NCI-H774 (cell line): ENCODE data around the gene PRSS12.

ENCODE experiments used
- DNase-seq: peaks from one replicate; lab custom pipeline; 2025; lab: John Stamatoyannopoulos, UW

The PRSS12 gene

GRCh38 chr4:118356111-118356510, 3.3 kb upstream of the PRSS12 start:
- no peak for DNase-seq

GRCh38 chr4:118354913-118355312, 2.1 kb upstream of the PRSS12 start:
- no peak for DNase-seq

DNA sequence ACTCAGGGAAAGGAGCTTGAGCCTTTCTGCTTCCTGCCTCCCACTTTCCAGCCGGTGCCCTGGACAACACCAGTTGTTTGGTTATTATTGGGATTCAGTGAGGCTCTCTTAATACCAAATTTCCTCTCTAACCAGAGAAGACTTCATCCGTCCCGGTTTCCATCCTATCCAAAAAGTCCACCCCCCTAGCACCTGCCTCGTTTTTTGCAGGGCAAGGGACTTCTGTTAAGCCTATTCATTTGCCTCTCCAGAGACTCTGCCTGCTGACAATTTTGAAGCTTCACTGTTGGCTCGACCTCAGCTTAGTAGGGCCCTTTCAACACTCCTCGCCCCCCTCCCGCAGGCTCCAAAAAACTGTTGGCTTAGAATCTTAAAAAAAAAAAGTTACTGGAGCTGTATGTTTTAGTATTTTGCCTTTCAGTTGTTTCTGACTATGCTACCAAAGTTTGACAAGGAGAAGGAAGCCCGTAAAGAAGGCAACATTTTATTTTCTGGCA, 779 bp upstream of the PRSS12 start:
- no peak for DNase-seq

GRCh38 chr4:118351851-118352827, 664 bp downstream of the PRSS12 start:
- peak; percentile 17 for DNase-seq

DNA sequence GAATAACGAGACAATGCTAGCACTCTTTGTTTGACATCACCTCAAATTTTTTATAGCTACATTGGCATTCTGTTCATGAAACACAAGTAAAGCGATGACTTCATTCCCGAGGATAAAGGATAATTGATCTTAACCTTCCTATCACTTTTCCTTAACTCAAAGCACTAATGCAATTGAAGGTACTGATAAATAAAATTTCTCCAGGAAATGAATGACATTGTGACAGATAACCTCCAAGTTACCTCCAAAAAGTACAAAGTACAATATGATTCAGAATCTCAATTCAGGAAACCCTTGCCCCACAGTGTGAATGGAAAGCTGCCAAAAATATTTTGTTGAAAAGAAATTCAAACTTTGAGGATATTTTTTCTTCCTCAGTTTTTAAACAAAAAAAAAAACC, 1.8 kb downstream of the PRSS12 start:
- no peak for DNase-seq

GRCh38 chr4:118348886-118349285, 3.9 kb downstream of the PRSS12 start:
- DNase-seq, result no peak

GRCh38 chr4:118346495-118346894, 6.3 kb downstream of the PRSS12 start:
- DNase-seq, result no peak

GRCh38 chr4:118345813-118346212, 7.0 kb downstream of the PRSS12 start:
- DNase-seq, result no peak

DNA sequence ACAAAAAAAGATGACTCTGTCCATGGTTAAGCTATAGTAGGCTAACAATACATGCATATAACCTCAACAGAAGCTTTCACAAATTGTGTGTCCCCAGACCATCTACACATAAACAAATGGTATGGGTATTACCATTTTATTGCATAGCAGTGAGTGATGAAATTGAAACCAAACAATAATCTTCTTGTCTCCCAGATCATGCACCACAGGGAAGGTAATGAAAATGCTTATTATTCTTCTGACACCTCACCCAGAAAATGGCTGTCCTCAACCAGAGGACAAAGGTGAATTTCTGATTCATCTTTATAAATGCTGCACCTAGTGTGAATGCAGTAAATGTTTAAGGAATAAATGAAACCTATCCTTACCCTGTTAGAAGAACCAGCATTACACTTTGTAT, 8.0 kb downstream of the PRSS12 start:
- DNase-seq, result no peak

- DNase-seq, result no peak
These were observed 9.3 kb downstream of the PRSS12 start for GRCh38 chr4:118343501-118343900.

GRCh38 chr4:118340109-118340508, 12.7 kb downstream of the PRSS12 start:
- DNase-seq, result no peak

DNA sequence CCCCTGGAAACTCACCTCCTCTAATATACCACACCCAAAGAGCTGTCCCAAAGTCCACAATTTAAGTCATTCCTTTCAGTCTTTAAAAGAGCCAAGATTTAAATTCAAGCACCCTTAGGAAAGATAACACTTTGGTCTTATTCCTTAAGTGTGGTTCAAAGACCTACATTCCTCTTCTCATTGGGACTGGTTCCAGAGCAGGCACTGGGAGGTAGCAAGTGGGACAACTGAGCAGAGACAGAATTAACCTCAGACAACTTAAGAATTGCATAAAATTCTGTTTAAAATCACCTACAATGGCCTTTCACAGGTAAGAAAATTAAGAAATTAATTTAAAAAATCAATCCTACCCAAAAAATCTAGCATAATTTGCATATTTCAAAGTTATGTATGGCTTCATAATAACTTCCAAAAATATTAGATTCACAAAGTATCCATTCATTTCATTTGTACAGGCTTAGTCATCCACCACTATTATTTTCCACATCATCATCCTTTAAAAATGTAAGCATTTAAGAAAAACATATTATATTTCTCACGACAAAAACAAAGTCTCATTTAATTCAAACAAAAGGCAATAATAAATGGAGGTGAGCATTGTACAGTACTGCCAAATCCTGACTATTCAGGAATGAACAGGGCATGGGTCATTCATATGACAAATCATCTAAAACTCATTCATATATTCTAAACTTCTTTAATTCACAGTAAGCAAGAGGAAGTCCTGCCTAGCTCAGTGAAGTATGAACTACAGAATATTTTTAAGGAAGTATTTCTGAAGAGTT, 13.6 kb downstream of the PRSS12 start:
- DNase-seq, result no peak

GRCh38 chr4:118338518-118338917, 14.3 kb downstream of the PRSS12 start:
- DNase-seq, result no peak

GRCh38 chr4:118337954-118338353, 14.8 kb downstream of the PRSS12 start:
- DNase-seq, result no peak

GRCh38 chr4:118335774-118336173, 17.0 kb downstream of the PRSS12 start:
- no peak for DNase-seq

GRCh38 chr4:118335324-118335723, 17.5 kb downstream of the PRSS12 start:
- no peak for DNase-seq

GRCh38 chr4:118331352-118331751, 21.5 kb downstream of the PRSS12 start:
- no peak for DNase-seq

- DNase-seq, result no peak
These were observed 23.0 kb downstream of the PRSS12 start for GRCh38 chr4:118329849-118330248.

- DNase-seq, result no peak
These were observed 25.1 kb downstream of the PRSS12 start for GRCh38 chr4:118327554-118328241.

DNA sequence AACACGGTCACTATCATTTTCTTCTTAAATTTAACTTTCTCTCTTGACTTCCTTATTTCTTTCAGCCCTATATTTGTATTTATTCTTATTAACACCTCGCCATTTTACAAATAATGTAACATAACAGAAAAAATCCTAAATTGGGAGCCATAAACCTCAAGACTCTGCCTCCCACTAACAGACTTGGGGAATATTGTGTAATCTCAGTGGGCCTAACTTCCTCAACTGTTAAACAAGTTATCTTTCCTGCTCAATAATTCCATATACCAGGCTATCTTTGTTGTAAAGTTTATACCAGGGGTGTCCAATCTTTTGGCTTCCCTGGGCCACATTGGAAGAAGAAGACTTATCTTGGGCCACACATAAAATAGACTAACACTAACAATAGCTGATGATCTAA, 26.2 kb downstream of the PRSS12 start:
- DNase-seq, result no peak

- no peak for DNase-seq
These were observed 27.4 kb downstream of the PRSS12 start for GRCh38 chr4:118325431-118325830.

DNA sequence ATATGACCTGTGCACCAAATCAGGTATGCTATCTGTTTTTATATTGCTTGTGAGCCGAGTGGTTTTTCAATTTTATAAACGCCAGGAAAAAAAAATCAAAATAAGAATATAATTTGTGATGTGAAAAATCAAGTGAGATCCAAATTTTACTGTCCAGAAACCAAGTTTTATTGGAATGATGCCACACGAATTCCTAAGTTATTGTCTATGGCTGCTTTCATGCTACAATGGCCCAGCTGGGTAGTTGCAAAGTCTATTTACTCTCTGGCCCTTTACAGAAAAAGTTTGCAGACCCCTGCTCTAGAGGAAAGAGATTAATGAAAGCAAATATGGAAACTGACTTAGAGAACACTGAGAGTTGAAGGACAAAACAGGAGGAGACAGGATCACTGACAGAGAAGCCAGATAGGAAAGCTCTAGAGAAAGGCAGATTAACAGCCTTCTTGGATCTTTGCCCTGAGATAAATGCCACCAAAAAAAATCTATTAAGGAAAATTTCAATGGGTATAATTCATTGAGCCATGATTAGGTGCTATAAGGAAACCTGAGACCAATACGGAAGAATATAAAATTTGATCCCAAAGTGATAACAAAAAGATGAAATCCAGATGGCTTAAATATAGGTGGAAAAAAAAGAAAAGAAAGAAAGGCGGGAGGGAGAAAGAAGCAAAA, 29.8 kb downstream of the PRSS12 start:
- no peak for DNase-seq
